Prostate gland (tissue), 2 donors: ENCODE measurements around the gene TAF11L9.
"Not testable (repeated sequence)": the region's sequence is repeated elsewhere in the genome, so short reads cannot be mapped to it uniquely, and the experiment has no call there.

Experiments
- CTCF ChIP-seq, 4 experiments: fragments of 200-600 bp in 2 of 4; fragments of 450-650 bp in 2 of 4; sonication (generic) in 2 of 4; IDR thresholded peaks; 1 replicate in 3 of 4; 2 replicates in 1 of 4; pipeline ENCODE4 v1.5.1; 2016 to 2019; ENCODE audit warnings: antibody characterized with exemption in 4 of 4, mild to moderate bottlenecking in 2 of 4, moderate library complexity in 2 of 4
- POLR2A ChIP-seq: fragments of 450-650 bp; IDR thresholded peaks from one replicate; pipeline ENCODE4 v1.6.1; 2016; ENCODE audit warnings: antibody characterized with exemption, mild to moderate bottlenecking
- POLR2AphosphoS5 ChIP-seq: sonication (generic); formaldehyde crosslinking; IDR thresholded peaks from one replicate; pipeline ENCODE4 v1.6.1; 2017; ENCODE audit warnings: antibody characterized with exemption

- not testable (repeated sequence) for TF ChIP-seq CTCF (IDR thresholded peaks at IDR 0.05); POLR2A; POLR2AphosphoS5
Measured at GRCh38 chr5:17603880-17604279, 9.7 kb upstream of the TAF11L9 start, which contains the start of gene TAF11L11.
